Activated CD8-positive, alpha-beta memory T cell treated with anti-CD3 and anti-CD28 coated beads for 1 hour (primary cell): ENCODE results near the gene DYRK3.

Source experiments
- DNase-seq, 2 donors: peaks; one replicate each; pipeline ENCODE4 v3.0.0-alpha.2; 2020; ENCODE audit warnings: low read depth in 1 of 2; ENCODE audit errors: extremely low read depth in 1 of 2

DYRK3 gene

GRCh38 chr1:206681359-206681758 lies 46.0 kb downstream of the DYRK3 start:
- DNase-seq: no peak

- no peak for DNase-seq
Observed at GRCh38 chr1:206682111-206682510, 46.8 kb downstream of the DYRK3 start.

DNA sequence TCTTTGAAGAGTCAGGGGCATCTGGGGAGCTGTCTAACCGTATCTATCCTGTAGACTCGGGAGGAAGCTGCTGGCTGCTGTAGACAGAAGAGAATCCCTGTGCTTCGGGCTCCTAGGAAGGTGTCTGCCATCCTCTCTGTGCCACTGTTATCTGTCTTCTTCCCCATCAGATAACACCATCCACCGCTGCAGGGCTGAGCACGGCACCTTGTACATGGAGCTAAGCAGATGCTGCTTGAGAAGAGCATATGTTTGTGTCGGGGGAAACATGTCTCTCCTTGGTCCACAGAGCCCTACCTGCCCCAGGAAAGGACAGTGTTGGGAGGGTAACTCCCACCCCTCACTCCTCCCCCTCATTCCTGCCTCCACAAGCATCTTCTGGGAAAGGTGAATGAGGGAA lies 48.0 kb downstream of the DYRK3 start:
- DNase-seq: no peak

DNA sequence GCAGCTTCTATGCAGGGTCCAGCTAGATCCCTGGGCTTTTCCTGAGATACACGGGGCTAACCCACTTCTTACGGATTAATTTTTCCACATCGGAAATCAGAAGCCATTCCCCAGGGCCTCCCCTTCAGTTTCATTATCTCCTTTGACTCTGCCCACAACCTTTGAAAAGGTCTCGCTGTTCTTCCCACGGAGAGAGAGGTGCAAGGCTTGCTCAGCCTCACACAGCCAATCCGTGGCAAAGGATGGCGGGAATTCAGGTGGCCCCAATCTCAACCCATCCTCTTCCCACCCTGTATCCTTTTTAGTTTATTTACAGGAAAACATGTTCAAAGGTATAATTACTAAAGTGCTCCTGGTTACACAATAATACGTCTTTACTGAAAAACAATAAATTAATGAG lies 48.7 kb downstream of the DYRK3 start:
- no peak for DNase-seq

DNA sequence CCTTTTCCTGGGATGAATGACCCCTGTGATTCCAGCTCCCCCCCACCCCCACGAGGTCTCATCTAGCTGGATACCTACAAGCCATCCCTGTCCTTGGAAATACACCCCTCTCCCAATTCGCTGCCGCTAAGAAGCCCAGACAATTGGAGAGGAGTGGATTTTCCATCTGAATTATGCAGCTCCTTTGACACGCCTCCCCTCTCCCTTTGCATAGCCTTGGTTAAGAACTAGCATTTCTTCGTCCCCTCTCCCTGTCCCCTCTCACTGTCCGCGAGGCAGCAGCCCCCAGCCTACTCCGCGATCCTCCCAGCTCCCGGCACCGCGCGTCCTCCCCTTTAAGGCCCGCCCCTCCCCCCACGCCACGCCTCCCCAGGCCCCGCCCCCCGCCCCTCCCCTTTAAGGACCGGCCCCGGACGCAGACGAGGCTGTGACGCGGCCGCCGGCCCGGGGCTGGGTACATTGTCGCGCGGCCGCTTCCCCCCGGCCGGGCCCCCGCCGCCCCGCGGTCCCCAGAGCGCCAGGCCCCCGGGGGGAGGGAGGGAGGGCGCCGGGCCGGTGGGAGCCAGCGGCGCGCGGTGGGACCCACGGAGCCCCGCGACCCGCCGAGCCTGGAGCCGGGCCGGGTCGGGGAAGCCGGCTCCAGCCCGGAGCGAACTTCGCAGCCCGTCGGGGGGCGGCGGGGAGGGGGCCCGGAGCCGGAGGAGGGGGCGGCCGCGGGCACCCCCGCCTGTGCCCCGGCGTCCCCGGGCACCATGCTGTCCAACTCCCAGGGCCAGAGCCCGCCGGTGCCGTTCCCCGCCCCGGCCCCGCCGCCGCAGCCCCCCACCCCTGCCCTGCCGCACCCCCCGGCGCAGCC lies 49.4 kb downstream of the DYRK3 start, which contains the start of gene MAPKAPK2:
TSS of gene MAPKAPK2 (plus strand) at position 428 of the 856 bp plus-strand sequence. CDS start at position 753, 325 bp downstream.
- peak; percentile 48 to 74 for DNase-seq

DNA sequence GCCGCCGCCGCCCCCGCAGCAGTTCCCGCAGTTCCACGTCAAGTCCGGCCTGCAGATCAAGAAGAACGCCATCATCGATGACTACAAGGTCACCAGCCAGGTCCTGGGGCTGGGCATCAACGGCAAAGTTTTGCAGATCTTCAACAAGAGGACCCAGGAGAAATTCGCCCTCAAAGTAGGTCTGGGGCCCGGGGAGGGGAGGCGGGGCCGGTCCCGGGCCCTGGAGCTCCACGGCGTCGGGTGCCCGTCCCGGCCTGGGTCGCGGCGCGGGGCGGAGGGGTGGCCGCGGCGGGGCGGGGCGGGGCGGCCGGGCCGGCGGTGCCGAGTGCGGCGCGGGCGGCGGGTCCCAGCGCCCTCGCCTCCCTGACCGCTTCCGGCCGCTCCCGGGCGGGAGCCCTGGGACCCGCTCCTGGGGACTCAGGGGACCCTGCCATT lies 50.0 kb downstream of the DYRK3 start:
- DNase-seq: no peak

- peak in 1 of 2 donors; percentile 22 for DNase-seq
Observed at GRCh38 chr1:206685769-206686477, 50.6 kb downstream of the DYRK3 start.

- DNase-seq: no peak
Observed at GRCh38 chr1:206686478-206687249, 51.3 kb downstream of the DYRK3 start.

DNA sequence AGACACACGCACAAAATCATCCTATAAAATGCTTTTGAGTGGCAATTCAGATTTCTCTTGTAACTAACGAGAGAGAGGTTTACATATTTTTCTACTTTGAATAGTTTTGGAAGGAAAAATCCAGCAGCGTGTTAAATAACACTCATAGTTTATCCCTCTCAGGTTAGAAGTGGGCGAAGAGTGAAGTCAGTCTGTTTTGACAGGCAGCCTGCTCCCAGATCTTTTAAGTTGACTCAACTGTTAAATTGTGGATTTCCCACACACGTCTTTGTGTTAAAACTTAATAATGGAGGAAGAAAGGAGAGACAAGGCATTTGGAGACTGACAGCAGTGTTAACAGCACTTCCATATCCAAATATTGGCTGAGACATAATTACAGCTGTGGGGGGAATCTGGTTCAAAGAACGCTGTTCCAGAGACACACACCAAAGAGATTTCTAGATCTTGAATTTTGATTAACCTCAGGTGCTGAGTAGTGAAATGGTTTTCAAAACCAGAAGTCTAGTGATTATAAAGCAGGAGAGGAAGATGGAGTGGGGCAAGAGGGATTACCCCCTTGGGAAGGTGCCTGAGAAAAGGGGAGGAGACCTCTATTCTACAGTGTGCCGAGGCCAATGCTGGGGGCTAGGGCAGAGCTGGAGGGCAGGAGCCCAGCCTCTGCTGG lies 52.0 kb downstream of the DYRK3 start:
- no peak for DNase-seq

GRCh38 chr1:206687915-206688442 lies 52.6 kb downstream of the DYRK3 start:
- DNase-seq: no peak

DNA sequence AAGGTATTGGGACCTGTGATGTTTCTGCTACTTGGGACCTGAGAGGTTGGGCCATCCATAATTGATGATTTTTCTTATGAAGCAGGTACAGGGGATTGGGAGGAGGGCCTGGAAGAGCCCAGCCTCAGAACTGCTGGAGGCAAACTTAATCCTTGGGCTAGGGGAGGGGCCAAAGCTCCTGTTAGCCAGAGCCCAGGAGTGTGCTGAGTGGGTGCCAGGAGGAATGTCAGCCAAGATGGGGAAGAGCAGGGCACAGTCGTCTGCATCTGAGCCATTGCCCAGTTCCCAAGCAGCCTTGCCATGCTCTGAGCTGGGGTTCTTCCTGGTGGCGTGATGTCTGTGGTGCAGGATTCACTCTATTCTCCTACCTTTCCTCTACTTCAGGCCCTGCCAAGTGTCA lies 55.2 kb downstream of the DYRK3 start:
- DNase-seq: no peak

- no peak for DNase-seq
Observed at GRCh38 chr1:206691604-206692003, 56.3 kb downstream of the DYRK3 start.

- no peak for DNase-seq
Observed at GRCh38 chr1:206693029-206693428, 57.7 kb downstream of the DYRK3 start.

- no peak for DNase-seq
Observed at GRCh38 chr1:206693592-206693991, 58.3 kb downstream of the DYRK3 start.

GRCh38 chr1:206694171-206695124 lies 59.1 kb downstream of the DYRK3 start:
- no peak for DNase-seq

GRCh38 chr1:206695733-206696132 lies 60.4 kb downstream of the DYRK3 start:
- no peak for DNase-seq

DNA sequence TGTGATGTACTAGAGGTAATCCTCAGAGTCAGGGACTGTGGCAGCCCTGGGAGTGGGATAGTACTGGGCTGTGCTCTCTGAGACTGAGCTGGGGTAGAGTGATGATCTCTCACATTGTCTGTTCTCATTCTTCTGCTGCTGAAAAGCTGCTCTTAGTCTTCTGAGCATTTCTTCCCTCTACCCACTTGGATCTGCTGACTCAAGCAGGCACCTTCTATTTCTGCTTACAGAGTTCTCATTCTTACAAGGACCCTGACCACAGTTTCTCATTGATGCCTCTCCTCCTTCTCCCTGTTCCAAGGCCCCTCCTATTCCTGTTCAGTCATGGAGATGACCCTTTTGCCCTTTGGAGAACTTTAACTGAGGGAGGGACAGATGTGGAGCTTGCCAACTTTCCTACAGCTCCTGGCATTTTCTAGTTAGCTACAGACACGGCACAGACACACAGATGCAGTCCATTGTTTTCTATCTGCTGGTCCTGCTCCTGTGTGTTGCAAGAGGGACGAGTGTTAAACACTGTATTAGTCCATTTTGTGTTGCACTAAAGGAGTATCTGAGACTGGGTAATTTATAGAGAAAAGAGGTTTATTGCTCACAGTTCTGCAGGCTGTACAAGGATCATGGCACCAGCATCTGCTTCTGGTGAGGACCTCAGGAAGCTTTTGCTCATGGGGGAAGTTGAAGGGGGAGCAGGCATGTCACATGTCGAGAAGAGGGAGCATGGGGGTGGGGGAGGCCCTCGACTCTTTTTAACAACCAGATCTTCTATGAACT lies 61.7 kb downstream of the DYRK3 start:
- no peak for DNase-seq

GRCh38 chr1:206698011-206698410 lies 62.7 kb downstream of the DYRK3 start:
- DNase-seq: no peak
